GDM1 (cell line): ENCODE measurements around the gene MRPL14.

Source experiments
- DNase-seq: peaks from one replicate; lab custom pipeline; 2025; lab: John Stamatoyannopoulos, UW

MRPL14 gene

GRCh38 chr6:44064948-44065272 lies 62.3 kb downstream of the MRPL14 start:
- DNase-seq: no peak

- no peak for DNase-seq
Observed at GRCh38 chr6:44064089-44064947, 62.9 kb downstream of the MRPL14 start.

GRCh38 chr6:44063561-44064059 lies 63.6 kb downstream of the MRPL14 start:
- DNase-seq: no peak
